ENCODE data around the gene MTMR8.

DNA sequence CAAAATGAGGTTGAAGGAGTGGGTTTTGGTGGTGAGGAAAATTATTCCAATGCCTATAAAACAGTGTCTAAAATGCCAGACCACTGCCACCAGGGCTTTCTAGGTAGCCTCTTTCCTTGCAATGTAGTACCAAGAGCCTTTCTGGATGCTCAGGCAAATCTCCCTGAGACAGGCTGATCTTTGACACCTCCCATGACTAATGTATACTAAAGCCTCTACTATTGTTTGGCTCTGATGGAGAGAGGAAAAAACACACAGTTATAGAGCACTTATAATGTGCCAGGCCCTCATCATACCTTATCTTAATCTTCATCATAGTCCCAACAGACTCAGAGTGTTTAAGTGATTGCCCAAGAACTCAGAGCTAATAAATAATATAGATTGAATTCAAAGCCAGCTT is 5.8 kb downstream of the MTMR8 start:
- TF ChIP-seq, protein P1, sequence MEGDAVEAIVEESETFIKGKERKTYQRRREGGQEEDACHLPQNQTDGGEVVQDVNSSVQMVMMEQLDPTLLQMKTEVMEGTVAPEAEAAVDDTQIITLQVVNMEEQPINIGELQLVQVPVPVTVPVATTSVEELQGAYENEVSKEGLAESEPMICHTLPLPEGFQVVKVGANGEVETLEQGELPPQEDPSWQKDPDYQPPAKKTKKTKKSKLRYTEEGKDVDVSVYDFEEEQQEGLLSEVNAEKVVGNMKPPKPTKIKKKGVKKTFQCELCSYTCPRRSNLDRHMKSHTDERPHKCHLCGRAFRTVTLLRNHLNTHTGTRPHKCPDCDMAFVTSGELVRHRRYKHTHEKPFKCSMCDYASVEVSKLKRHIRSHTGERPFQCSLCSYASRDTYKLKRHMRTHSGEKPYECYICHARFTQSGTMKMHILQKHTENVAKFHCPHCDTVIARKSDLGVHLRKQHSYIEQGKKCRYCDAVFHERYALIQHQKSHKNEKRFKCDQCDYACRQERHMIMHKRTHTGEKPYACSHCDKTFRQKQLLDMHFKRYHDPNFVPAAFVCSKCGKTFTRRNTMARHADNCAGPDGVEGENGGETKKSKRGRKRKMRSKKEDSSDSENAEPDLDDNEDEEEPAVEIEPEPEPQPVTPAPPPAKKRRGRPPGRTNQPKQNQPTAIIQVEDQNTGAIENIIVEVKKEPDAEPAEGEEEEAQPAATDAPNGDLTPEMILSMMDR (conservative IDR thresholded peaks at IDR 0.05 in 1 of 2, IDR thresholded peaks at IDR 0.05 in 1 of 2; ENCODE audit: extremely low read depth in 1 of 2, insufficient read depth in 1 of 2, low read depth in 1 of 2, low read length in 2 of 2) = no peak
- no peak for TF ChIP-seq EZH2 (IDR thresholded peaks at IDR 0.05; ENCODE audit: borderline replicate concordance, low read length)

Data from mammary epithelial cell (primary cell).